Pericardium fibroblast (primary cell): ENCODE results near the gene SLC35F6. TPM values are rescaled to one million over a fixed set of nuclear protein-coding genes. Genes with fewer than 3 reads are reported as not detected.

ENCODE experiments used
- total RNA-seq: library from RNA; depleted of rRNA; stranded (reverse); fragments of >200 nt; gene quantifications from 2 replicates; pipeline ENCODE4 v1.2.3, GENCODE V29; 2015

The SLC35F6 gene, protein sequence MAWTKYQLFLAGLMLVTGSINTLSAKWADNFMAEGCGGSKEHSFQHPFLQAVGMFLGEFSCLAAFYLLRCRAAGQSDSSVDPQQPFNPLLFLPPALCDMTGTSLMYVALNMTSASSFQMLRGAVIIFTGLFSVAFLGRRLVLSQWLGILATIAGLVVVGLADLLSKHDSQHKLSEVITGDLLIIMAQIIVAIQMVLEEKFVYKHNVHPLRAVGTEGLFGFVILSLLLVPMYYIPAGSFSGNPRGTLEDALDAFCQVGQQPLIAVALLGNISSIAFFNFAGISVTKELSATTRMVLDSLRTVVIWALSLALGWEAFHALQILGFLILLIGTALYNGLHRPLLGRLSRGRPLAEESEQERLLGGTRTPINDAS
- 47.0 and 49.1 TPM in 2 replicates for total RNA-seq

DNA sequence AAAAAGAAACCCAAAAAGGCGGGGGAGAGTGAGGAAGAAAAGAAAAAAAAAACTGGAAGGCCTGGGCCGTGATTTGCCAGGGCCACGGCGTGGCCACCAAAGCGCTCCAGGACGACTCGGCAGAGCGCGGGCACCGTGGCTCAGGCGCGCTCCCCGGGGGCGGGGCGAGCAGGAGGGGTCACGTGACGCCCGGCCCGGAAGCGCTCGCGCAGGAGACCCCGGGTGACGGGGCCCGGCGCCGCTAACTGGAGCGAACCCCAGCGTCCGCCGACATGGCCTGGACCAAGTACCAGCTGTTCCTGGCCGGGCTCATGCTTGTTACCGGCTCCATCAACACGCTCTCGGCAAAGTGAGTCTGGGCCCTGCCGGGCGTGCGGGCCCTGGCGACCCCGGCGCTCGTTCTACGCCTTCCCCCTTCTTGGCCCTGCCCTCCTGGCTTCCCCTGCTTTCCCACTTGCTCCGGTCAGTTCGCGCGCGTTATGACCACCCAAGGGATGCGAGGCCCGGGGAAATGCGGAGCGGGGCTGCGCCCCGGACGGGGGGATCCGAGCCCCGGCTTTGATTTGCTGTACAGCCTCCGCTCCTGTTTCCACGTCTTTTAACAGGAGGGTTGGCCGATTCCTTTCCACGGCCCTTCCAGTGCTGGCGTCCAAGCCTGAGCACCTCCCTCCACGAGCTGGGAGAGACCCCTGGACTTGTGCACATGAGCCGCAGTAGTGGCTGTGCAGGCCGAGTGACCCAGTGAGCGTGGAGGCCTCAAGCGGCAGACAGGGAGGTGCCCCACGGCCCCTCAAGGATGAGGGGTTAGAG, at the start of gene SLC35F6:
SLC35F6 (plus strand) TSS at position 207 of the 810 bp plus-strand sequence; CDS start at position 273, 66 bp downstream.

DNA sequence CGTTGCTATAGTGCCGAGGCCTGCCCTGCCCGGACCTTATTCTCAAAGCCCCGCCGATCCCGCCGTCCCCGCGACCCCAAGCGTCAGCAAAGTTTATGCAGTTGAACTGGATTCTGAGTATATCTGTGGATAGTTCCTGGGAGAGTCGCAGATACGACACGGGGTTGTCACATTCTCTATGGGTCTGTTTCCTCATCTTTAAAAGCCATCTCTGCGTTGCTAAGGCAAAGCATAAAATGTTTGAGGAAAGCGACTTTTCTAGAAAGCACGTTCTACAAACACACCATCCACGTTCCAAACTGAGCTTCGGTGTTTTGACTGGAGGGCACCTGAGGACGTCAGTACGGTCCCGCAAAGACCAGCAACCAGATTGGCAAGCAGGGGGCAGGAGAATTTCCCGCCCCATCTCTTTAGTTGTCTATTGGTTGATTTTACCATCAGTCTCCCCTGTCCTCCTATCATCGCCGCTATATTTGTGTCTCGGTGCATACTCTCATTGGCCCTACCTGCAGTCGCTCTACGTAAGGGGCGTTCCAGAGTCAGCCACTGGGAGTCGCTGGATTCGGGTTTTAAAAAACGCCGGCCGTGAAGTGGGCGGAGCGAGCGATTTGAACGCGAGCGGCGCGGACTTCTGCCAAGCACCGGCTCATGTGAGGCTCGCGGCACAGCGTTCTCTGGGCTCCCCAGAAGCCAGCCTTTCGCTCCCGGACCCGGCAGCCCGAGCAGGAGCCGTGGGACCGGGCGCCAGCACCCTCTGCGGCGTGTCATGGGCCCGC, 21.5 kb downstream of the SLC35F6 start, which contains the start of gene CENPA:
CENPA (plus strand) TSS at position 626 of the 776 bp plus-strand sequence; CDS start at position 767, 141 bp downstream.

Other genes with a start within 250 kb of the SLC35F6 start
- gene CIB4, start 122.9 kb upstream of the SLC35F6 start, total RNA-seq: not detected in 2 replicates
- gene KCNK3, start 71.6 kb upstream of the SLC35F6 start, total RNA-seq: 0.09 and 1.6 TPM in 2 replicates
- gene CENPA, start 21.8 kb downstream of the SLC35F6 start, total RNA-seq: 0.23 and 0.34 TPM in 2 replicates
- gene DPYSL5, start 83.8 kb downstream of the SLC35F6 start, total RNA-seq: 0.26 TPM in 1 of 2 replicates, not detected in the other
- gene MAPRE3, start 206.4 kb downstream of the SLC35F6 start, total RNA-seq: 2.6 and 3.2 TPM in 2 replicates